GM21737 (cell line): ENCODE measurements around the gene ANKRD10.

ENCODE experiments used
- ATAC-seq: cut with Tn5 transposase; IDR thresholded peaks from one replicate; pipeline ENCODE4 v1.9.1; 2021; ENCODE audit warnings: mild to moderate bottlenecking, moderate library complexity; ENCODE audit not compliant: unreplicated experiment

Gene ANKRD10

DNA sequence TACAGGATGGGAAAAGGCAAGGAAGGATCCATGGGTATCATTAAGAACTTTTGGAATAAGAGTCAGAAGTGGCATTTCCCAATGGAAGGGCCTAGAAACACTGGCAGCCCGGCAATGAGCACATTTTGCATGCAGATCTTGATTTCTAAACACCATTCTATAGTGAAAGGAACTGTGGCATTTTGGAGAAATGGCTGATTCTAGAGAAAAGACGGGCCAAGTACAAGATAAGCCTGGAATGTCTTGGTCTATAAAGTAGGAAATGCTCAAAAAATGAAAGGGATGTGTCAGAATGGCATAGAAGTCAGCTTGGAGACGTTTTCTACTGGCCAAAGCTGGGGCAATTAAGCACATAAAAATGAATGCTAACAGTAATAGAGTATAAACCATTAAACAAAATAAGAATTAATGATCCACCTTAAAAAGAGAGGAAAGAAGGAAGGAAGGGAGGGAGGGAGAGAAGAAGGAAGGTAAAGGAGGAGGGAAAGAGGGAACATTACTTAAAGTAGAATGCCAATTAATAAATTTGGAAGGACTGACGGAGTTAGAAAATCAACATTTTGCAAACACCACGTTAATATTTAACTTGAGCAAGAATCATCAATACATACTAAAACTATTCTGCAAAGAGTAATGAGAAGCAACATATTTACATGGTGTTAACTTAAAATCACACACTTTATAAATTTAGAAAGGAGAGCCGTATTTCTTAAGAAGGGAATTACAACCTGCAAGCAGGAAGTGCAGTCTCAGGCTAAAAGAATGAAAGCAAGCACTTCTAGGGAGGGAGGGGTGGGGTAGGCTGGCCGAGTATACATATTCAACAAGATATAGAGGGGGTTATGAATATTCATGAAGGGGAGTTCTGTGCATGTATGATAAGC lies 78.9 kb downstream of the ANKRD10 start:
- ATAC-seq, result no peak

DNA sequence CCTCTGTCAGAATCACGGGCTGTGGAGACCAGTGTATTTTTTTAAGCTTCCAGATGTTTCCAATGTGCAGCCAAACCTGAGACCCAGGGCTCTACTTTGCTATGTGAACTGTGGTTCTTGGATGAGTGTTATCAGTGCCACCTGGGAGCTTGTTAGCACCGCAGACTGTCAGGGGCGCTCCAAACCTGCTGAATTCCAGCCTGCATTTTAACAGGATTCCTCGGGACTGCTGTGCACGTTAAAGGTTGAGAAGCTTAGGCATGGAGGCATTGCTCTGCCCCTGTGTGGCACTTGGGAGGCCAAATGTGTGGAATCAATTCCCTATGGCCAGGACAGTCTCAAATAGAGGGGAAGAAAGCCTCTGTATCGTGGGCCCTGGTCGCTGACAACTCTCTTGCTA lies 80.3 kb downstream of the ANKRD10 start:
- ATAC-seq, result no peak

DNA sequence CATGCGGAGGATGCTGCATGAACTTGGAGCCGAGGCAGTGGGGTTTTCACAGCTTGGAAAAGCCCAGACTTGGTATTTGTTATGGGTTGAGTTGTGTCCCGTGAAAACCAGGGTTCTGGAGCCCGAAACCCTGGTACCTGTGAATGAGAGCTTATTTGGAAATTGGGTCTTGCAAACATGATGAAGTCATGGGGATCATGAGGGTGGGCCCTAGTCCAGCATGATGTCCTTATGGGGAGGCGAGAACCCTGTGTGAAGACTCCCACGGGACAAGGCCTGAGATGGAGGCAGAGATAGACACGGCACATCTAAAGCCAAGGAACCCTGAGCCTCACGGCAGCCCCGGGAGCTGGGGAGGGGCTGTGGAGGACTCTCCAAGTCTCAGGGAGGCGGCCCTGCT lies 82.3 kb downstream of the ANKRD10 start:
- ATAC-seq, result no peak

DNA sequence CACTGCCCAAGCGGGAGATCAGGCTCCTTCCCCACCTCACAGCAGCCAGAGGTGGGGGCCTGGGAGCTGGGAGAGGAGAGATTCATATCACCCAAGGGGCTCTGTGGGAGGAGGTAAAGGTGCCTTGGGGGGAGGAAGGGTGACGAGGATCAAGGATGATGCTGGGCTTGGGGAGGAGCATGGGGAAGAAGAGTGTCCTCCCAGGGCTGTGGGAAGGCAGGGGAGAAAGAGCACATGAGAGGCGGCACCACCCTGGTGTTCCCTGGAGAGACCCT lies 82.7 kb downstream of the ANKRD10 start:
- ATAC-seq, result no peak

DNA sequence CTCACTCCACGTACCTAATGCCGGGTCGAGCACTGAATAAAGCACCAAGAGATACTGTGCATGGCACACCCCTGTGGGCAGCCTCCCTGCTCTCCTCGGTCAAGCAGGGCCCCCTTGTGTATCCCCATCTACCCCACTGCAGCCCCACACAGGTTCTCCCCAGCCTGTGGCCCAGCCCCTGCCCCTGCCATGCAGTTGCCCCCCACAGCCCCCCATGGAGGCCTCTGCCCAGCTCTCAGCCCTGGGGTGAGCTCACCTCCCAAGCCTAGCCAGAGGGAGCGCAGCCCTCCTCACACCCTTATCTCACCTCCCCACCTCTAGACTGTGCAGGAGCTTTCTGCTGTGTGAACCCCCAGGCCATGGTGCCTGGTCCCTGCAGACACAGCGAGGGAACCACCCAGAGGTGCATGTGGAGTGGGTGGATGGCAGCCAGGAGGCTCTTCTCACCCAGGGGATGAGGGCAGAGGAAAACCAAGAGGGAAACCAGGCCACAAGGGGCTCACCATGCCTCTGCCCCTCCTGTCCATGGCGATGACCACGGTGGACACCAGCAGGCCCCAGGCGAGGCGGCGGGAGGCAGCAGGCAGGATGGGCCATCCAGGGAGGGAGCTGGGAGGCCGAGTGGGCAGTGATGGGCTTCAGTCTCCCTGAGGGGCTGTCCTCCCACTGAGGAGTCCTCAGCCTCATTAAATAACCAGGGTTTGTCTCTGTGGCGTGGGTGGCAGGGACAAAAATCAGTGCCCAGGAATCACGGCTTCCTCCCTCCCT lies 83.2 kb downstream of the ANKRD10 start:
- no peak for ATAC-seq

DNA sequence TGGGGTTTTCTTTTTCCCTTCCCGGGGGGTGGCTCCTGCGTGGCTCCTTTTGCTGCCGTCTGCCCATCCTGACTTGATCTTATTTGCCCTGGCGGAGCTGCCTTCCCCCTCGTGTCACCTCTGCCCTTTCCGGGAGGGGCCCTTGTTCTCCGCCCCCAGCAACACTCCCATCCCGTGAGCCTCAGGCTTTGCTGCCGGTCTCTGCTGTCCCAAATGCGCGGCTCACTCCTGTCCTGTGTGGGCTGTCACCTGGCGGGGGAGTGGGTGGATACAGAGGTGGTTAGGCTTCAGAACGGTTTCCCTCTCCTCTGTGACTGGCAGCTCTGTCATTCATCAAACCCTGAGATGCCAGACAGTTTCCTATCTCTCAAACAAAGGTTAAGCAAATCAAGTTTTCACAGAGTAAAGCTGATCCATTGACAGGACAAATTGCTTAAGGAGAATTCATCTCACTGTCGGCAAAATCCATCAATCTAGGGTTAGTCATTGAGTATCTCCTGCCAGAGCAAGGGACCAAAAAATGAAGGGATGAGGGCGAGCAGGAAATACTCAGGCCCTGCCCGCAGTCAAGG lies 84.0 kb downstream of the ANKRD10 start:
- ATAC-seq, result no peak

DNA sequence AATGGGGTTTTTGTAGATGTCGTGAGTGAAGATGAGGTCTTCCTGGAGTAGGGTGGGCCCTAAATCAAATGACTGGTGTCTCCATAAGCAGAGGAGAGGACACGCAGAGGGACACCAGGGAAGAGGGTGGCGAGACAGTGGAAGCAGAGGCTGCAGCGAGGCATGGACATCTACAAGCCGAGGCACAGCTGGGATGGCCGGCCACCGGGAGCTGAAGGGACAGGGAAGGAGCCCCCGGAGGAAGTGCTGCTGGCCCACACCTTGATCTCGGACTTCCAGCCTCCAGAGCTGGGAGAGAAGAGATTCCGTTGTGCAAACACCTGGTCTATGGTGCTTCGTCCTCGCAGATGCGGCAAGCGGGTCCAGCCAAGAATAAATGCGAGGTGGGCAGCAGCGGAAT lies 84.5 kb downstream of the ANKRD10 start:
- no peak for ATAC-seq

DNA sequence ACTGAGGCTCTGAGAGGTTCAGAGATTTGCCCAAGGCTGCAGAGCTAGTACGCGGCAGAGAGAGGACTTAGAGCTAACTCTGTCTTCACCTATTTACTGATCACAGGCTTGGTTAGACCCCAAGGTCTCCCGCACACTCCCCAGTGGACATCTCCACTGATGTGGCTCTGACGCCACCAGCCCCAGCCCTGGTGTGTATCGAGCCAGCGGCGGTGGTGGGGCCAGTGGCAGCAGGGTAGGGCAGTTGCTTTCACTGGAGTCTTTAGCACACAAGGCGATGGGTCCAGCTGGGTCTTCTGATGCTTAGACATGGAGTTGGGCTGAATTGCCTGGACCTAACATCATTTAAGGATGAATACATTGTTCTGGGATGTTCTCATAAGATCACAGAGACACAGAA lies 85.4 kb downstream of the ANKRD10 start:
- no peak for ATAC-seq

DNA sequence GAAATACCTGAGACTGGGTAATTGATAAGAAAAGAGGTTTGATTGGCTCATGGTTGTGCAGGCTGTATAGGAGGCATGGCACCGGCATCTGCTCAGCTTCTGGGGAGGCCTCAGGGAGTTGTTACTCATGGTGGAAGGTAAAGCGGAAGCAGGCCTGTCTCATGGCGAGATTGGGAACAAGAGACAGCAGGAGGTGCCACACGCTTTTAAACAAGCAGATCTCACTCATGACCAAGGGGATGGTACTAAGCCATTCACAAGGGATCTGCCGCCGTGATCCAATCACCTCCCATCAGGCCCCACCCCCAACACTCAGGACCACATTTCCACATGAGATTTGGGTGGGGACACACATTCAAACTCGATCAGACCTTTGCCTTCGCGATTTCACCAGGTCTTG lies 86.2 kb downstream of the ANKRD10 start:
- ATAC-seq, result no peak
